Melanocyte of skin (primary cell): ENCODE data around the gene ASNS. TPM values are rescaled to one million over a fixed set of nuclear protein-coding genes. Genes with fewer than 3 reads are reported as not detected.

Source experiments
- small RNA-seq, 2 donors: library from RNA; depleted of rRNA; stranded (forward); fragments of <200 nt; gene quantifications; one replicate each; pipeline ENCODE3, GENCODE V24; 2012
- total RNA-seq, 2 donors: library from RNA; depleted of rRNA; stranded (reverse); fragments of >200 nt; gene quantifications; 2 replicates each; pipeline ENCODE4 v1.2.3, GENCODE V29; 2012

Gene ASNS, protein sequence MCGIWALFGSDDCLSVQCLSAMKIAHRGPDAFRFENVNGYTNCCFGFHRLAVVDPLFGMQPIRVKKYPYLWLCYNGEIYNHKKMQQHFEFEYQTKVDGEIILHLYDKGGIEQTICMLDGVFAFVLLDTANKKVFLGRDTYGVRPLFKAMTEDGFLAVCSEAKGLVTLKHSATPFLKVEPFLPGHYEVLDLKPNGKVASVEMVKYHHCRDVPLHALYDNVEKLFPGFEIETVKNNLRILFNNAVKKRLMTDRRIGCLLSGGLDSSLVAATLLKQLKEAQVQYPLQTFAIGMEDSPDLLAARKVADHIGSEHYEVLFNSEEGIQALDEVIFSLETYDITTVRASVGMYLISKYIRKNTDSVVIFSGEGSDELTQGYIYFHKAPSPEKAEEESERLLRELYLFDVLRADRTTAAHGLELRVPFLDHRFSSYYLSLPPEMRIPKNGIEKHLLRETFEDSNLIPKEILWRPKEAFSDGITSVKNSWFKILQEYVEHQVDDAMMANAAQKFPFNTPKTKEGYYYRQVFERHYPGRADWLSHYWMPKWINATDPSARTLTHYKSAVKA
- 1 to 10 TPM; 5.3 to 6.5 TPM for total RNA-seq

DNA sequence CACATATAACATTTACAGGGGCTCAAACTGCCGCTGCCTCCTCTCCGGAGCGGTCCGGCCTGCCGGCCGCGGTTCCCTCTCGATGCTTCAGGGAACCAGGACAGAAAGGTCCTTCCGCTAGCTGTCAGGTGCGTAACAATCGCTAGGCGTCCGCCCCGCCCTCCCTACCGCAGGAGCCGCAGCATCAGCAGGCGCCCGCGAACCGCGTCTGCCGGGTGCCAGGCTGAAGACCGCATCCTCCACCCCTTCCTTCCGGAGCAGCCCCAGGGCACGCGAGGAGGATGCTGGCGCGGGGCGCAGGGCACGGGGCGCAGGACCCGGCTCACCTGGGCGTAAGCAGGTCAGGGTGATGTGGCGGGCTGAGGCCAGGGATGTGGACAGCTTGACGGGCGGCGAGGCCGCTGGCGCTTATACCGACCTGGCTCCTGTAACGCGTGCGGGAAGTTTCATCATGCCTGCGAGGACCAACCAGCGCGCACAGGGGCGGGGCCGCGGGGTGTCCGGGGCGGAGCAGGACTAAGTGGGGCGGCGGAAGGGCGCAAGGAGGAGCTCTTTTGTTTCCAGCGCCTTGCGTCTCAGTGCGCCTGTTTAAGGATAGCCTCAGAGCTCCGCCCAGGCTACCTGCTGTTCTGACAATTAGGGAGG is at the start of gene ASNS:
TSS of gene ASNS (minus strand) at position 384 of the 645 bp plus-strand sequence. CDS start 3,252 bp downstream, outside the sequence.

Small RNA genes within 50 kb of the gene (small RNA-seq; reads per million reads assigned to genes)
- 0 reads per million in 2 donors for gene AC005326.1
- 0 reads per million in 2 donors for gene AC079781.2
- 0 reads per million in 2 donors for gene SNRPCP9

Other genes starting within 250 kb of the ASNS start
- not detected for gene TAC1, start 140.3 kb downstream of the ASNS start, total RNA-seq
- not detected for gene OCM2, start 117.8 kb upstream of the ASNS start, total RNA-seq
- 1 to 10 TPM; 8.7 to 10.0 TPM for gene LMTK2, start 234.5 kb upstream of the ASNS start, total RNA-seq